ENCODE results near the gene RC3H2. TPM values are rescaled to one million over a fixed set of nuclear protein-coding genes. Genes with fewer than 3 reads are reported as not detected.
A peak's percentile ranks its signal among the peaks of the same experiment; 100 is the strongest.
"Not testable (repeated sequence)": the region's sequence is repeated elsewhere in the genome, so short reads cannot be mapped to it uniquely, and the experiment has no call there.

Gene RC3H2
- total RNA-seq, 2 donors from 2014 or later, result 35.1 to 46.8 TPM

DNA sequence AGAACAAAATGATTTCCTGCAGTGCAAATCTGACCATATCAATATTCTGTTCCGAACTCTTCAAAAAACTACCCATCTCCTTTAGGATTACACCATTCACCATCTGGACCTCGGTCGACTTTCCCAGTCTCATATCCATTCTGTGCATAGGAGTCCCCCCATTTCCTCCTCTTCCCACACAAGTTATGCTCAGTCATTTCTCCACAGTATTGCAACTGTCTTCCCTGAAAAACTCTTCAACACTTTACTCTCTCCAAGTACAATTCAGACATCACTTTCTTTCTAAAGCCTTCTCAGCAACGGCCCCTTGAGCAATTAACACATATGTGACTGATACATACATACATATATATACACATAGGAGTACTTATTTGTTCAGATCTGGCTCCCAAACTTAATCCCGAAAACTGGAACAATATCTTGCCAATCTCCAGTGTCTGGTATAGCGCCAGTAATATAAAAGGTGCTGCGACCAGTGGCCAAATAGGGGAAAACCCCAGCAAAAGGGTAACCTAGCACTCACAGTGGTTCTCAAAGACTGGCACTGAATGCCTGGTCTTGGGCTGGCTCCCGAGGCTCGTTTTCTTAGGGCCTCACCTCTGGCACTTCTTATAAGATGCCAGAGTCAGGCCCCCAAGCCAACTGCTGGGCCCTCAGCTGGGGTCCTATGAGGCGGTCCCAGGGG is 25.5 kb upstream of the RC3H2 start:
- intact Hi-C loops (cut with DNase I), result no loop called here
- DNase-seq (ENCODE audit: low spot score), result no peak

DNA sequence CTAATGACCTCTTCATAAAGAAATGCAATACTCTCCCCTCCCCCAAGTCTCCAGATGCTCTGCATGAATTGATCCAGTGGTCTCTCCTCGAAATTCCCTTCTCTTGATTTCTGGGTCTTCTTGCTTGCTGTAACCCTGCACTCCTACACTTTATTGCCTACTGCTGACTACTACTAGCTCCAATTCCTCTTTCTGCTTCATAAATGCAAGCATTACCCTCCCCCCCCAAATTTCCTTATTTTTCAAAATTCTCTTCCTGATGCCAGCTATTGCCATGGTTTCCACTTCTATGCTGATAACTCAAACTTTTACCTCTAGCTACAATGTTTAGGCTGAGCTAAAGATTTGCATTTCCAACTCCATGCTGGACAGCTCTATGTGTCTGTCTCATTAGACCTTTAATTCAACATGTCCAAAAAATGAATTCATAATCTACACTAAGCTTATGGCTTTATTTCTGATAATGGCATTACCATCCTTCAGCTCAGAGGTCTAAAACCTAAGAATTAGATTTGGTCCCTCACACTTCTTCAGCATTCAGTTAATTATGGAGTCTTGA is 24.7 kb upstream of the RC3H2 start:
- intact Hi-C loops (cut with DNase I), result no loop called here
- no peak for DNase-seq (ENCODE audit: low spot score)

DNA sequence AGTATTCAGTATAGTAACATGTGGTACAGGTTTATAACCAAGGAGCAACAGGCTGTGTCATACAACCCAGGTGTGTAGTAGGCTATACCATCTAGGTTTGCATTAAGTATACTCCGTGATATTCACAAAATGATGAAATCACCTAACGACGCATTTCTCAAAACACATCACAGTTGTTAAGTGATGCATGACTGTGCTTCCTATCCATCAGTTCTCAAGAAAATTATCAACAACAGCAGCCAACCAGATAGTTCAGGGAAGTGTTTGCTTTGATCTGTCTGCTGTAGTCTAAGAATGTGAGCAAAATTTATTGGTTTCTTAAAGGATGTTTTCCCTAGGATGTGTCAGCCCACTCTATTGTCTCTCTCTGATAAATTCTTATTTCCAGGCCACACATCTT is 18.8 kb upstream of the RC3H2 start:
- intact Hi-C loops (cut with DNase I), result no loop called here
- no peak for DNase-seq (ENCODE audit: low spot score)

DNA sequence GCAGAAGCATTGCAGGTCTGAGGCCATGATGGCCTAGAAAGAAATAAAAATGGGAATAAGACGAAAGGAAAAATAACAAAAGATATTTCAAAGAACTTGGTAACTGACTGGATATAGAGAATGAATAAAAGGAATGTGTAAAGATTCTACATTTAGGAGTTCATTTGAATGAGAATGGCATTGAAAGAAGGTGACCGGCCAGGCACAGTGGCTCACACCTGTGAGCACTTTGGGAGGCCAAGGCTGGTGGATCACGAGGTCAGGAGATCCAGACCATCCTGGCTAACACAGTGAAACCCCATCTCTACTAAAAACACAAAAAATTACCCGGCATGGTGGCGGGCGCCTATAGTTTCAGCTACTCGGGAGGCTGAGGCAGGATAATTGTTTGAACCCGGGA is 17.6 kb upstream of the RC3H2 start:
- intact Hi-C loops (cut with DNase I), result no loop called here
- no peak for DNase-seq (ENCODE audit: low spot score)

DNA sequence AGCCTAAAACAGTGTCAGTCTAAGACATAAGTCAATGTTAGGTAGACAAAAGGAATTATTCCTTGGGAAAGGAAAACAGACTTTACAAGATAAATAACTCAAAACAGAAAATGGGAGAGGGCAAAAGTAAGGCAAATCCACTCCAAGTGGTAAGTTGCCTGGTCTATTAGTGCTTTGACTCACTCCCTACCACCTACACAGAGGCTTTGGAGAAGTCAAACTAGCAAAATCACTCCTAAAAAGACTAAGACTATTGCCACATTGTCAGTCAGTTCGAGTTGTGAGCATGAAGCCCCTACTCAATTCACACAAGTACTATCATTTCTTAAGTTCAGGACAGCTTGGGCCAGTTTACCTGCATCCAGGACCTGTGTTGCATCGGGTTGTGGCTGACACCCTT is 13.2 kb upstream of the RC3H2 start:
- intact Hi-C loops (cut with DNase I), result no loop called here
- no peak for DNase-seq (ENCODE audit: low spot score)

DNA sequence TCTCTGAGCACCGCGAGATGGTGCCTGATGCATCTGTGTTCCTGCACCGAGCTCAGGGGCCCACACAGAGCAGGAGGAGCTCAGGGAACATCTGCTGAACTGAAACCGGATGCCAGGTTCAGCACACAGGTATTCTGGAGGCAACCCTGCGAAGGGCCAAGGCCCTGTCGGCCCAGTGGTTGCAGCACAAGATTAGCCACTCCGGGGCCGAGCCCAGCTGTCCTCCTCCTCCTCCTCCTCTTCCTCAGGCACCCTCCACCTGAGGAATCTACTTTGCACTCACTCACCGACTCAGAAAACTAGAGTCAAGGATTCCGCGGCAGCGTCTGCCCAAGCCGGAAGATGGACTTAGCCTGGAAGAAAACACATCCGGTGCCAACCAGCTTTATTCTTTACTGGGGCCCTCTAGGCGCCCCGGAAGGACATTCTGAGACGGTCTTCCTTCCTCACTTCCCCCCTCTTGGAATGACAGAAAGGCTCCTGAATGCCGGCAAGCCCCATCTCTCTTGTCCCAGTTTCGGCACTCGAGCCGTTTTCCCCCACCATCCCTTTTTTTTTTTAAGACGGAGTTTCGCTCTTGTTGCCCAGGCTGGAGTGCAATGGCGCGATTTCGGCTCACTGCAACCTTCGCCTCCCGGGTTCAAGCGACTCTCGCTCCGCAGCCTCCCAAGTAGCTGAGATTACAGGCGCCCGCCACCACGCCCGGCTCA is 8.0 kb upstream of the RC3H2 start, which contains the start of gene ZBTB6:
TSS of gene ZBTB6 (minus strand) at position 360 of the 710 bp plus-strand sequence. CDS start 1,251 bp downstream, outside the sequence.
- intact Hi-C loops (cut with DNase I), result no loop called here
- peak; percentile 85 for DNase-seq (ENCODE audit: low spot score)

DNA sequence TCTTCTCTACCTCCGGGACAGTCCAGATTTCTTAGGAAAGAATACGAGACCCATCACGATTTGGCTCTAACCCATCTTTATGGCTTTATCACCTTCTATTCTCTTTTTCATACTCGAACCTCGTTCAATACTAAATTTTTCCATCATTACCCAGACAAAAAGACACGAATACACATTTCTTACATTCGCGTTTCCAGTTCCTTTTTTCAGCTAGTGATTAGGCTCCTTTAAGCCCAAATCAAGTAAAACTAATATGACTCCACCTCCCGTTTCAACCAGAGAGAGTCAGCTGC is 7.5 kb upstream of the RC3H2 start:
- intact Hi-C loops (cut with DNase I), result no loop called here
- no peak for DNase-seq (ENCODE audit: low spot score)

DNA sequence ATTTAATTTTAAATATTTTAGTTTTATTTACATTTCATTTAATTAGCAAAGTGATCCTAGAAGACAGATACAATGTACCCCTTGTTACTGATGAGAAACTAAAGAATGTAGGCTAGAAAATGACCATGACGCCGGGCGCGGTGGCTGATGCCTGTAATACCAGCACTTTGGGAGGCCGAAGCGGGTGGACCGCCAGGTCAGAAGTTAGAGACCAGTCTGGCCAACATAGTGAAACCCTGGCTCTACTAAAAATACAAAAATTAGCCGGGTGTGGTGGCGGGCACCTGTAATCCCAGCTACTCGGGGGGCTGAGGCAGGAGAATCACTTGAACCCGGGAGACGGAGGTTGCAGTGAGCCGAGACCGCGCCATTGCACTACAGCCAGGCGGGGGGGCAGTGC is 963 bp upstream of the RC3H2 start:
- DNase-seq (ENCODE audit: low spot score), result not testable (repeated sequence)

DNA sequence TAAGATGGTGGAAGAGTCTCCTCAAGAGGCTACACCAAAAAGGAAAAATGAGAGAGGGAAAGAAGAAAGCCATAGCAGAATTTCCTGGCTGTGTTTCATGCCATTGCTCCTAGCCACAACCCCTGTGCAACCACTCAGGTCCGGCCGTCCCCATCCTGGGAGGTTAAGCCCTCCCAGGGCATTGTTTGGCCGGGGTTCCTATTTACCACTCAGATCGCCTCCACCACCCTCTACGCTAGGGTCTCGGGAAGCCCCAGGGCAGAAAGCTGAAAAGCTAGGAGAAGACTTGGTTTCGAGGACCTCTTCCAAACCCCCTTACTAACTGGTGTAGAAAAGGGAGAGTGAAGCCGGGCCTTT is 715 bp downstream of the RC3H2 start:
- DNase-seq (ENCODE audit: low spot score), result no peak
- intact Hi-C loops (cut with DNase I), result no loop called here

More for the DNA sequence above, 963 bp upstream of the RC3H2 start:
- intact Hi-C loops (cut with DNase I), result not testable (repeated sequence)

DNA sequence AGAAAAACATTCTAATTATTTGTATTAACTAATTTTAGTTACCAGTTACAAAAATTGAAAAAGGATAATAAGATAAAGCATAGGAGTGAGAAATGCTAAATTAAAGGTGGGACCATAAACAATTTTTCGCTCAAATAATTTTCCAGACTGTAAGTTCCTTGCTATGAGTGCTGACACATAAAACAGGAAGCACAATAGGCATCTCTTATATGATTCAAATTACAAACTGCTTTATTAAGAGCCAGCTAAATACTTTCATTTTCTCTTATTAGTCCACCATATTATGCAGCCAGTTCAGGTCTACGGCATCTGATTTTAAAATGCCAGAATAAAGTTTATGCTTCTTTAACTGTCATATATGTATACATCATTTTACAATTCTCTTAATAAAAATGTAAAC is 4.4 kb downstream of the RC3H2 start:
- no peak for DNase-seq (ENCODE audit: low spot score)
- intact Hi-C loops (cut with DNase I), result no loop called here

DNA sequence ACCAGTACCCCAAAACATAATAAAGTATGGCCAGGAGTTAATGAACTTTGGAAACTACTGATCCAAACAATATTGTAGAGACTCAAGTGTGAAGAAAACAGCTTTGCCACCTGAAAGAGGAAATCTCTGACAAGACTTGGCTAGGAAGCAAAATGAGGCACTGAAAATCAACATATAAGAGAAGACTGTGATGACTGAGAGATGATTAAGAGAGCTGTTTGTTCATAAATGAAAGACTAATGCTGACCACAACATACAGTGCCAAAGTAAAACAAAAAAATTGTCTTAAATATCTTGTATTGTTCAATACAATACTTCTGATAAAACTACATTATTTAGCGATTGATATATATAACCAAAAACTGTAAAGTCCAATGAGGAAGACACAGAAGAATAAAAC is 7.2 kb downstream of the RC3H2 start:
- intact Hi-C loops (cut with DNase I), result no loop called here
- no peak for DNase-seq (ENCODE audit: low spot score)

DNA sequence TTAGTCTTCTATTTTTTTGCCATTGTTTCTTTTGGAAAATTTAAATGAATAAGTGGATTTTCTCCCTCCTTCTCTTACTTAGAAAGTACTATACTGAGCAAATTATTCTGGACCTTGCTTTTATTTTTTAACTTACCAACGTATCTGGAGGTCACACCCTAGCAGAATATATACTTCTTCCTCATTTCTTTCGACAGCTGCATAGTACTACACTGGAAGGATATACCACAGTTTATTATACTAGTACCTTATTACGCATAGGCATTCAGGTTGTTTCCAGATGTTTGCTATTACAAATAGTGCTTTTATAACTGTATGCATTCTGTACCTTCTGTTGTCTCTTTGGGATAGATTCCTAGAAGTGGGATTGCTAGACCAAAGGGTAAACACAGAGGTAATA is 16.7 kb downstream of the RC3H2 start:
- intact Hi-C loops (cut with DNase I), result no loop called here

DNA sequence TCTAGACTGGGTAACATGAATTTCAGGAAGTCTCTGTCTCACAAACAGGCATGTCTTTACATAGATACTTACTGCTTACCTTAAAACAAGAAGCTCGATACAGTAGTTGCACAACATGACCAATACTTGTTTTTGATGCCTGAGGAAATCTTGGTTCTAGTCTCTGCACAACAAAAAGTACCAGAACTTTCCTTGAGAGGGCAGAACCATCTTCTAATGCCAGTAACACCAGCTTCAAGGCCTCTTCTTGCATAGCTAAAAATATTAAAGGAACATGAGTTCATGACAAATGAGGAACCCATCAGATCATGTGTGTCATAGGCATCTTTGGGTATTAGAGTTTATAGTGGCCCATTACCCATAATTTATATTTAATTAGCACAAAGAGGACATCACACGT is 22.0 kb downstream of the RC3H2 start:
- intact Hi-C loops (cut with DNase I), result no loop called here

More for the DNA sequence above, 16.7 kb downstream of the RC3H2 start:
- DNase-seq (ENCODE audit: low spot score), result no peak

DNA sequence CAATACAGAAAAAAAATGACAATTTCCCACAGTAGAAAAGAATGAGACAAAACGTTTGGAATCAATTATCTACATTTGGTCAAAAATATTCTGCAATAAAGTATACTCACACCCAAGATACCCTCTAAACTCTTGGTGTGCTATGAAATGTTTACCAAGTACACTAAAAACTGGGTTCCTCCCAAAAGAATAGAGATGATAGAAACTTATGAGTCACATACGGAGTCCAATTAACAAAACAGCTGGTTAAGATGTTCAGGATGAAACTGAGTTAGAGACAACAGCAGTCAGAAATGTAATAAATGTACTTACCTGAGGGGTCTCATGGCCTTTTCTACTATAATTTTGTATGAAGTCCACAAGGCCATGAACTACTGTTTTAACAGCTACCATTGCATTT is 25.7 kb downstream of the RC3H2 start:
- no peak for DNase-seq (ENCODE audit: low spot score)
- intact Hi-C loops (cut with DNase I), result no loop called here

More for the DNA sequence above, 22.0 kb downstream of the RC3H2 start:
- DNase-seq (ENCODE audit: low spot score), result no peak

DNA sequence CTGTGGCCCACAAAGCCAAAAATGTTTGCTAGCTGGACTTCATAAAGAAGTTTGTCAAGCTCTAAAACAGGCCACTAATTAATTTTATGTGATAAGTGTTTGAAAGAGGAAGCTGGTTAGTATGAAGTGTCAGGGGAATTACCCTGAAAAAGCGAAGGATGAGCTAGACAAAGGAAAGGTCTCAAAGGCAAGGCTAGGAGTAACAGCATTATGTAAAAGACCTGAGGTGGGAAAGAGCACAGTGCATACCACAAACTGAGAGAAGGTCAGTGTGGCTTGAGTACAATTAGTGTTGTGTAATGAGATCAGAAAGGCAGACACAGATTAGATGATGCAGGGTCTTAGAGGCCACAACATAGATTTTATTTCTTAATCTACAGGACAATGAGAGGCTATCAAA is 29.6 kb downstream of the RC3H2 start:
- intact Hi-C loops (cut with DNase I), result no loop called here
- no peak for DNase-seq (ENCODE audit: low spot score)

DNA sequence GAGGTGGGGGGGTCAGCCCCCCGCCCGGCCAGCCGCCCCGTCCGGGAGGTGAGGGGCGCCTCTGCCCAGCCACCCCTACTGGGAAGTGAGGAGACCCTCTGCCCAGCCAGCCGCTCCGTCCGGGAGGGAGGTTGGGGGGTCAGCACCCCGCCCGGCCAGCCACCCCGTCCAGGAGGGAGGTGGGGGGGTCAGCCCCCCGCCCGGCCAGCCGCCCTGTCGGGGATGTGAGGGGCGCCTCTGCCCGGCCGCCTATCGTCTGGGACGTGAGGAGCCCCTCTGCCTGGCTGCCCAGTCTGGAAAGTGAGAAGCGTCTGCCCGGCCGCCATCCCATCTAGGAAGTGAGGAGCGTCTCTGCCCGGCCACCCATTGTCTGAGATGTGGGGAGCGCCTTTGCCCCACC is 37.9 kb downstream of the RC3H2 start:
- intact Hi-C loops (cut with DNase I); DNase-seq (ENCODE audit: low spot score): not testable (repeated sequence)

DNA sequence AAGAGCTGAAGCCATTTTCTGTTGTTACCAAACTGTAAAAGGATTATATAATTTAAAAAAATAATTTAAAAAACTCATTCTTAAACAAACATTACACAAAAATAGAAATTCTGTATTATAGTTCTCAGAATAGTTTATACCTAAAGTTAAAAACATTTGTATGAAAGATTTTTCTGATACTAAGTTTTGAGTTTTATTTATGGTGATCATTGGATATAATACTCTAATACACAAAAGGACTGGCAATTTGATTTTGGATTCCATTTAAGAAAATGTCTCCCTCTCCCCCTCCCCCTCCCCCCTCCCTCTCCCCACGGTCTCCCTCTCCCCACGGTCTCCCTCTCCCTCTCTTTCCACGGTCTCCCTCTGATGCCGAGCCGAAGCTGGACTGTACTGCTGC is 39.1 kb downstream of the RC3H2 start:
- intact Hi-C loops (cut with DNase I), result no loop called here
- DNase-seq (ENCODE audit: low spot score), result no peak

DNA sequence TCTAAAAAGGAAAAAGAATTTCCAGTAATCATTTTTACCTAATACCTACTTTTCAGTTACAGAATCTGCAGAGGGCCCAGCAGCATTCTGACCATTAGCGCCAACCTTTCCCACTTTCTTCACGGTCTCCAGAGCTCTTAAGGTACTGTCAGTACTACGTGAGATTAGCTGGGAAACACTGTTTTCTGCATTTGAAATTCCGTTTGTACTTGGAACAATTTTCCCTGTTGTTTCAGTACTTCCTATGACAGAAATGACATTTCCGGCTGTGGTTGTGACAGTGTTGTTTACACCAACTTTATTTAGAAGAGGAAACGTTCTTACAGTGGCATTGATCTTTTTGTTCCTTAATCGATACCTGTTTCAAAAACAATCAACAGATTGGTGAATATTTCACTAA is 39.9 kb downstream of the RC3H2 start:
- no peak for DNase-seq (ENCODE audit: low spot score)
- intact Hi-C loops (cut with DNase I), result no loop called here

DNA sequence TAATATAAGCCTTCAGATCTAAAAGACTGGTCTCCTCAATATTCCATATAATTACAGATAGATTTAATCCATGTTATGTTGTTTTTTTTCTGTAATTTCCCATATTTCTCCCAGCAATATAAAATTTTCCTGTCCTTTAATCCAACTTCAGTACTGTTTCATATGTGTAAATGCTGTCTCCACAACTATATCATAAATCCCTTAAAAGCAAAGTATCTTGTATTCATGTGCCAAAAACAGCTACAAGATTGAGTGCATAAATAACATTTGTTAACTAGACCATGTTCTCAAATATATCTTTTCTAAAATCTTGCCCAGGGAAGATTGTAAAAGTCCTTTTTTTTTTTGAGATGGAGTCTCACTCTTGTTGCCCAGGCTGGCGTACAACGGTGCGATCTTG is 41.8 kb downstream of the RC3H2 start:
- intact Hi-C loops (cut with DNase I), result no loop called here
- DNase-seq (ENCODE audit: low spot score), result no peak

DNA sequence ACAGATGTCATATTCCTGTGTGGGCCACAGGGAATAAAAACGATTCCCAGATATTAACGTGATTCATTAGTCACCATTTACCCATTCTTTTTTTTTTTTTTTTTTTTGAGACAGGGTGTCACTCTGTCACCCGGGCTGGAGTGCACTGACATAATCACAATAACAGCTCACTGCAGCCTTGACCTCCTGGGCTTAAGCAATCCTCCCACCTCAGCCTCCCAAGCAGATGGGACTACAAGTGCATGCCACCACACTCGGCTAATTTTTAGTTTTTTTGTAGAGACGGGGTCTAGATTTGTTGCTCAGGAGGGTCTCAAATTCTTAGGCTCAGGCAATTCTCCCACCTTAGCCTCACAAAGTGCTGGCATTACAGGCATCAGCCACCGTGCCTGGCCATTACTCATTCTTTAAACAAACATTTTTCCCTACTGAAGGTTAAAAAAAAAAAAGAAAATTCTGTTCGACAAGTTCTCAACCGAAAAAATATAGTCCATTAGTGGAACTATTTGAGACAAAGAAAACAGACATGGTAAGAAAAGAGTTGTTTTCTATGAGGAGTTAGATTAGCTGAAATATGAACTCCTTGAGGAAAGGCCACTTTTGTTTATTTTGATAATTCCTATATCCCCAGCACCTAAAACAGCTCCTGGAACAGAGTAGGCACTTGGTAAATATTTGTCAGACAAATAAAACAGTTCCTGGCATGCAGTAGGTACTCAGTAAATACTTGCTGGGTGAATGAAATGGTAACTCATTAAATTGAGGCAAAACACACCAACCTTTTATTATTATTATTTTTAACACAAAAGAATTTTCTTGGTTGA is 44.6 kb downstream of the RC3H2 start:
- DNase-seq (ENCODE audit: low spot score), result no peak
- intact Hi-C loops (cut with DNase I), result no loop called here
